HepG2 (cell line): ENCODE results near the gene SERPIND1. TPM values are rescaled to one million over a fixed set of nuclear protein-coding genes. Genes with fewer than 3 reads are reported as not detected.

ENCODE experiments used
- CC2D1A ChIP-seq: sonication (generic); formaldehyde crosslinking; IDR thresholded peaks from 2 replicates; pipeline ENCODE4 v1.8.1; 2023; ENCODE audit warnings: mild to moderate bottlenecking, missing genetic modification reagents
- CHD4 ChIP-seq: fragments of 200-600 bp; sonication (generic); IDR thresholded peaks from 2 replicates; pipeline ENCODE4 v1.7.0; 2017; ENCODE audit warnings: mild to moderate bottlenecking, low read length, borderline replicate concordance
- DNMT3B ChIP-seq: conservative IDR thresholded peaks from 2 replicates; pipeline ENCODE4 v1.6.1; 2016; ENCODE audit warnings: missing biosample characterization, control low read depth
- FOXK1 ChIP-seq: sonication (generic); formaldehyde crosslinking; IDR thresholded peaks from 2 replicates; pipeline ENCODE4 v1.4.0; 2020; ENCODE audit warnings: low read depth, missing genetic modification reagents, borderline replicate concordance
- IKZF4 ChIP-seq: sonication (generic); formaldehyde crosslinking; IDR thresholded peaks from 2 replicates; pipeline ENCODE4 v1.5.1; 2020; ENCODE audit warnings: borderline replicate concordance, mild to moderate bottlenecking, low read depth, missing genetic modification reagents; ENCODE audit errors: not compliant biosample characterization
- KDM6A ChIP-seq: IDR thresholded peaks from 2 replicates; pipeline ENCODE4 v1.6.1; 2016; ENCODE audit warnings: low read depth
- KLF6 ChIP-seq: IDR thresholded peaks from 2 replicates; pipeline ENCODE4 v1.8.0; 2016; ENCODE audit warnings: missing biosample characterization, missing genetic modification reagents
- MBNL3 ChIP-seq: fragments of 250-450 bp; sonication (Bioruptor Pico); conservative IDR thresholded peaks from 2 replicates; pipeline ENCODE4 v1.8.0; 2022; ENCODE audit warnings: mild to moderate bottlenecking, inconsistent platforms
- NR1H2 ChIP-seq: sonication (generic); formaldehyde crosslinking; IDR thresholded peaks from 2 replicates; pipeline ENCODE4 v1.8.1; 2022; ENCODE audit warnings: low read depth, missing genetic modification reagents, borderline replicate concordance
- SMARCC2 ChIP-seq: fragments of 450-650 bp; IDR thresholded peaks from 2 replicates; pipeline ENCODE4 v1.6.1; 2017; ENCODE audit warnings: antibody characterized with exemption, mild to moderate bottlenecking
- SOX13 ChIP-seq, 3 experiments: fragments of 450-650 bp in 1 of 3; sonication (generic) in 1 of 3; formaldehyde crosslinking in 1 of 3; IDR thresholded peaks in 2 of 3; conservative IDR thresholded peaks in 1 of 3; 2 replicates each; pipeline versions ENCODE4 v1.5.0 to v1.6.1; 2016 to 2020; ENCODE audit warnings: antibody characterized with exemption in 1 of 3, mild to moderate bottlenecking in 1 of 3, missing compliant biosample characterization in 1 of 3, missing genetic modification reagents in 1 of 3, moderate library complexity in 1 of 3
- TCF12 ChIP-seq, 2 experiments: fragments of 450-650 bp in 1 of 2; sonication (generic) in 1 of 2; formaldehyde crosslinking in 1 of 2; IDR thresholded peaks; 2 replicates each; pipeline versions ENCODE4 v1.6.1 to v1.8.0; 2017 to 2022; ENCODE audit warnings: antibody characterized with exemption in 1 of 2, mild to moderate bottlenecking in 1 of 2, missing genetic modification reagents in 1 of 2, moderate library complexity in 1 of 2
- TMF1 ChIP-seq: sonication (generic); formaldehyde crosslinking; IDR thresholded peaks from 2 replicates; pipeline ENCODE4 v1.8.1; 2022; ENCODE audit warnings: low read depth, missing genetic modification reagents
- ZBTB1 ChIP-seq: sonication (generic); formaldehyde crosslinking; IDR thresholded peaks from 2 replicates; pipeline ENCODE4 v1.4.0; 2020; ENCODE audit warnings: missing genetic modification reagents, borderline replicate concordance
- ZFP1 ChIP-seq: IDR thresholded peaks from 2 replicates; pipeline ENCODE4 v1.6.1; 2016
- ZNF12 ChIP-seq: sonication (generic); formaldehyde crosslinking; IDR thresholded peaks from 2 replicates; pipeline ENCODE4 v1.5.0; 2020; ENCODE audit warnings: missing genetic modification reagents
- ZNF230 ChIP-seq: sonication (generic); formaldehyde crosslinking; IDR thresholded peaks from 2 replicates; pipeline ENCODE4 v1.4.0; 2020; ENCODE audit warnings: mild to moderate bottlenecking, missing genetic modification reagents
- ZNF605 ChIP-seq: sonication (generic); formaldehyde crosslinking; IDR thresholded peaks from 2 replicates; pipeline ENCODE4 v1.8.0; 2022; ENCODE audit warnings: mild to moderate bottlenecking, missing genetic modification reagents
- ZNF614 ChIP-seq: IDR thresholded peaks from 2 replicates; pipeline ENCODE4 v1.6.1; 2018; ENCODE audit warnings: missing biosample characterization, missing genetic modification reagents, inconsistent platforms, borderline replicate concordance
- ZNF776 ChIP-seq: sonication (generic); formaldehyde crosslinking; IDR thresholded peaks from 2 replicates; pipeline ENCODE4 v1.4.0; 2020; ENCODE audit warnings: mild to moderate bottlenecking, missing genetic modification reagents
- ZNF879 ChIP-seq: sonication (generic); formaldehyde crosslinking; IDR thresholded peaks from 2 replicates; pipeline ENCODE4 v1.8.1; 2023; ENCODE audit warnings: missing genetic modification reagents
- polyA plus RNA-seq, 8 experiments: library from polyadenylated mRNA; depleted of rRNA in 3 of 8; stranded (reverse) in 7 of 8; unstranded in 1 of 8; fragments of >200 nt; fragmentation: Illumina TruSeq in 4 of 8; extraction: Trizol in 4 of 8; gene quantifications; 2 replicates each; pipeline versions ENCODE4 v1.2.1 to v1.2.3, GENCODE V29; 2011 to 2016; ENCODE audit warnings: low read depth in 4 of 8, missing spikeins in 1 of 8, mixed read lengths in 1 of 8; ENCODE audit not compliant: insufficient read depth in 1 of 8
- total RNA-seq, 5 experiments: library from RNA; depleted of rRNA; stranded (reverse); fragments of >200 nt; fragmentation: Illumina TruSeq; extraction: Trizol; gene quantifications; 2 replicates each; pipeline ENCODE4 v1.2.3, GENCODE V29; 2016; ENCODE audit warnings: low read depth in 1 of 5
- TF ChIP-seq, protein P1 (sequence below): IDR thresholded peaks from 2 replicates; pipeline ENCODE4 v1.6.1; 2016; ENCODE audit warnings: mild to moderate bottlenecking
- TF ChIP-seq, protein P2 (sequence below): IDR thresholded peaks from 2 replicates; pipeline ENCODE4 v1.6.1; 2012; ENCODE audit warnings: inconsistent platforms
- TF ChIP-seq, protein P3 (sequence below): sonication (generic); formaldehyde crosslinking; IDR thresholded peaks from 2 replicates; pipeline ENCODE4 v1.5.0; 2020; ENCODE audit warnings: mild to moderate bottlenecking, missing genetic modification reagents
- TF ChIP-seq, protein P4 (sequence below): sonication (generic); formaldehyde crosslinking; IDR thresholded peaks from 2 replicates; pipeline ENCODE4 v1.4.0; 2020; ENCODE audit warnings: low read depth, mild to moderate bottlenecking, missing genetic modification reagents
- TF ChIP-seq, protein P5 (sequence below): sonication (generic); formaldehyde crosslinking; IDR thresholded peaks from 2 replicates; pipeline ENCODE4 v1.4.0; 2020; ENCODE audit warnings: mild to moderate bottlenecking, missing genetic modification reagents

SERPIND1 gene
- total and polyA plus RNA-seq, 2 of the 13 experiments (the other 11 are each of a cell fraction or from before 2014, with no cell fraction given), result 111 to 350 TPM

DNA sequence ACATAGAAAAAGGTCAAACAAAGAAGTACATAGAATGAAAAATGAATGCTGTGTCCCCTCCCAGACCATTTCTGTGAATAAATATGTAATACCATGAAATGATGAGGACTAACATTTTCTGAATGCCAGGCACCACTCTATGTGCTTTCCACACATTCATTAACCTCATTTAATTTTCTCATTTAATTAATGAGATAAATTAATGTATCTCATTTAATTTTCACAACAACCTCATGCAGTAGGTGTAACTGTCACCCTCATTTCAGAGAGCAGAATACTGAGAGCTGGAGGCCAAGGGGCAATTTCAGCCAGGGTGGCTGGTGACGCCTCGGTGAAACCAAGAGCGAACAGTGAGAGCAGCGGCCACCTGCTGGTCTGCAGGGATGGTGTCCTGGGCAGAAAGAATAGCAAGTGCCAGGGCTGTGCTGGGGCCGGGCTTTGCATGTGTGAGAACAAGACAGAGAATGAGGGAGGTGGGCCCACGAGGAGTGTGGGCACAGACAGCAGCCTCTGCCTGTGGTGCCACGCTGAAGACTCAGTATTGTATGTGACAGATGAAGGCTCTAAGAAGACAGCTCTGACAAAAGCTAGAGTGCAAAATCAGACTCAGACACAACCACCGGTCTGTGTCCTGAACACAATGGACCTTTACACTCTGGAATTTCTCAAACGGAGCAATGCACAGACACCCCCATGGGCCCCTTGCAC is 1.8 kb upstream of the SERPIND1 start (continued):
- TF ChIP-seq, protein P1, sequence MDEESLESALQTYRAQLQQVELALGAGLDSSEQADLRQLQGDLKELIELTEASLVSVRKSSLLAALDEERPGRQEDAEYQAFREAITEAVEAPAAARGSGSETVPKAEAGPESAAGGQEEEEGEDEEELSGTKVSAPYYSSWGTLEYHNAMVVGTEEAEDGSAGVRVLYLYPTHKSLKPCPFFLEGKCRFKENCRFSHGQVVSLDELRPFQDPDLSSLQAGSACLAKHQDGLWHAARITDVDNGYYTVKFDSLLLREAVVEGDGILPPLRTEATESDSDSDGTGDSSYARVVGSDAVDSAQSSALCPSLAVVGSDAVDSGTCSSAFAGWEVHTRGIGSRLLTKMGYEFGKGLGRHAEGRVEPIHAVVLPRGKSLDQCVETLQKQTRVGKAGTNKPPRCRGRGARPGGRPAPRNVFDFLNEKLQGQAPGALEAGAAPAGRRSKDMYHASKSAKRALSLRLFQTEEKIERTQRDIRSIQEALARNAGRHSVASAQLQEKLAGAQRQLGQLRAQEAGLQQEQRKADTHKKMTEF, result peak; percentile 52
- TF ChIP-seq CHD4 (no peak), FOXK1 (CRISPR knock-in tag) (no peak), ZNF12 (CRISPR knock-in tag) (no peak), KLF6 (CRISPR knock-in tag) (no peak), SOX13 (IDR thresholded peaks at IDR 0.05) (no peak), SOX13 (CRISPR knock-in tag; conservative IDR thresholded peaks at IDR 0.05 in 1 of 2, IDR thresholded peaks at IDR 0.05 in 1 of 2) (0 out of 4 replicates have a peak, but pooled peaks of 1 of the 2 experiments have one; percentile 36), CC2D1A (CRISPR knock-in tag) (no peak), KDM6A (CRISPR knock-in tag) (no peak), TMF1 (CRISPR knock-in tag) (0 out of 2 replicates have a peak, but pooled peaks have one; percentile 42), MBNL3 (CRISPR knock-in tag) (no peak), ZFP1 (CRISPR knock-in tag) (no peak), NR1H2 (no peak), DNMT3B (CRISPR knock-in tag) (no peak), ZNF614 (peak; percentile 19; the same call in 1 of the 2 replicates), ZBTB1 (CRISPR knock-in tag) (no peak), ZNF605 (CRISPR knock-in tag) (no peak), SMARCC2 (no peak), IKZF4 (CRISPR knock-in tag) (no peak), ZNF776 (CRISPR knock-in tag) (no peak), ZNF879 (CRISPR knock-in tag) (no peak), ZNF230 (CRISPR knock-in tag) (no peak), TCF12 (IDR thresholded peaks at IDR 0.05) (no peak), TCF12 (CRISPR knock-in tag; IDR thresholded peaks at IDR 0.05) (no peak)
- TF ChIP-seq, protein P2, sequence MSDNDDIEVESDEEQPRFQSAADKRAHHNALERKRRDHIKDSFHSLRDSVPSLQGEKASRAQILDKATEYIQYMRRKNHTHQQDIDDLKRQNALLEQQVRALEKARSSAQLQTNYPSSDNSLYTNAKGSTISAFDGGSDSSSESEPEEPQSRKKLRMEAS, result peak; percentile 57; the same call in 1 of the 2 replicates
- TF ChIP-seq, protein P3, sequence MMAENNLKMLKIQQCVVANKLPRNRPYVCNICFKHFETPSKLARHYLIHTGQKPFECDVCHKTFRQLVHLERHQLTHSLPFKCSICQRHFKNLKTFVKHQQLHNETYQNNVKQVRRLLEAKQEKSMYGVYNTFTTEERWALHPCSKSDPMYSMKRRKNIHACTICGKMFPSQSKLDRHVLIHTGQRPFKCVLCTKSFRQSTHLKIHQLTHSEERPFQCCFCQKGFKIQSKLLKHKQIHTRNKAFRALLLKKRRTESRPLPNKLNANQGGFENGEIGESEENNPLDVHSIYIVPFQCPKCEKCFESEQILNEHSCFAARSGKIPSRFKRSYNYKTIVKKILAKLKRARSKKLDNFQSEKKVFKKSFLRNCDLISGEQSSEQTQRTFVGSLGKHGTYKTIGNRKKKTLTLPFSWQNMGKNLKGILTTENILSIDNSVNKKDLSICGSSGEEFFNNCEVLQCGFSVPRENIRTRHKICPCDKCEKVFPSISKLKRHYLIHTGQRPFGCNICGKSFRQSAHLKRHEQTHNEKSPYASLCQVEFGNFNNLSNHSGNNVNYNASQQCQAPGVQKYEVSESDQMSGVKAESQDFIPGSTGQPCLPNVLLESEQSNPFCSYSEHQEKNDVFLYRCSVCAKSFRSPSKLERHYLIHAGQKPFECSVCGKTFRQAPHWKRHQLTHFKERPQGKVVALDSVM (CRISPR knock-in tag), result no peak
- TF ChIP-seq, protein P4, sequence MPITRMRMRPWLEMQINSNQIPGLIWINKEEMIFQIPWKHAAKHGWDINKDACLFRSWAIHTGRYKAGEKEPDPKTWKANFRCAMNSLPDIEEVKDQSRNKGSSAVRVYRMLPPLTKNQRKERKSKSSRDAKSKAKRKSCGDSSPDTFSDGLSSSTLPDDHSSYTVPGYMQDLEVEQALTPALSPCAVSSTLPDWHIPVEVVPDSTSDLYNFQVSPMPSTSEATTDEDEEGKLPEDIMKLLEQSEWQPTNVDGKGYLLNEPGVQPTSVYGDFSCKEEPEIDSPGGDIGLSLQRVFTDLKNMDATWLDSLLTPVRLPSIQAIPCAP (CRISPR knock-in tag), result no peak
- TF ChIP-seq, protein P5, sequence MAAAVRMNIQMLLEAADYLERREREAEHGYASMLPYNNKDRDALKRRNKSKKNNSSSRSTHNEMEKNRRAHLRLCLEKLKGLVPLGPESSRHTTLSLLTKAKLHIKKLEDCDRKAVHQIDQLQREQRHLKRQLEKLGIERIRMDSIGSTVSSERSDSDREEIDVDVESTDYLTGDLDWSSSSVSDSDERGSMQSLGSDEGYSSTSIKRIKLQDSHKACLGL (CRISPR knock-in tag), result no peak
